Fibroblast of pulmonary artery (primary cell): ENCODE data around the gene ENOSF1.

Source experiments
- DNase-seq: peaks from one replicate; pipeline ENCODE4 v3.0.0-alpha.2; 2010; ENCODE audit warnings: low read depth
- H3K4me3 ChIP-seq: replicated peaks from 2 replicates; pipeline ENCODE4 v1.5.1; 2011; ENCODE audit warnings: low read depth, mild to moderate bottlenecking, control low read depth, low read length, moderate library complexity
- TF ChIP-seq, protein P1 (sequence below): IDR thresholded peaks from 2 replicates; pipeline ENCODE4 v1.5.1; 2011; ENCODE audit warnings: mild to moderate bottlenecking, control low read depth, low read length, inconsistent platforms; ENCODE audit errors: missing control alignments

ENOSF1 gene

DNA sequence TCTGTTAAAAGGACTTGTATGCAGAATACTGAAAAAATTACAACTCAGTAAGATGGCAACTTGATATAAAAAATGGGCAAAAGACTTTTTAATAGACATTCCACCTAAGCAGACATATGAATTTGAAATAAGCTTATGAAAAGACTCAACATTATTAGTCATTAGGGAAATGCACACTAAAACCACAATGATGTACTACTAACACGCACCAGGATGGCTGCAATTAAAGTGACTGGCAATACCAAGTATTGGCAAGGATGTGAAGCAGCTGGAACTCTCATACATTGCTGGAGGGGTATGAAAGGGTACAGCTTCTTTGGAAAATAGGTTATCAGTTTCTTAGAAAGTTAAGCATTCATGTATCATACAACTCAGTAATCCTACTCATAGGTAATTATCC lies 3.2 kb upstream of the ENOSF1 start:
- TF ChIP-seq, protein P1, sequence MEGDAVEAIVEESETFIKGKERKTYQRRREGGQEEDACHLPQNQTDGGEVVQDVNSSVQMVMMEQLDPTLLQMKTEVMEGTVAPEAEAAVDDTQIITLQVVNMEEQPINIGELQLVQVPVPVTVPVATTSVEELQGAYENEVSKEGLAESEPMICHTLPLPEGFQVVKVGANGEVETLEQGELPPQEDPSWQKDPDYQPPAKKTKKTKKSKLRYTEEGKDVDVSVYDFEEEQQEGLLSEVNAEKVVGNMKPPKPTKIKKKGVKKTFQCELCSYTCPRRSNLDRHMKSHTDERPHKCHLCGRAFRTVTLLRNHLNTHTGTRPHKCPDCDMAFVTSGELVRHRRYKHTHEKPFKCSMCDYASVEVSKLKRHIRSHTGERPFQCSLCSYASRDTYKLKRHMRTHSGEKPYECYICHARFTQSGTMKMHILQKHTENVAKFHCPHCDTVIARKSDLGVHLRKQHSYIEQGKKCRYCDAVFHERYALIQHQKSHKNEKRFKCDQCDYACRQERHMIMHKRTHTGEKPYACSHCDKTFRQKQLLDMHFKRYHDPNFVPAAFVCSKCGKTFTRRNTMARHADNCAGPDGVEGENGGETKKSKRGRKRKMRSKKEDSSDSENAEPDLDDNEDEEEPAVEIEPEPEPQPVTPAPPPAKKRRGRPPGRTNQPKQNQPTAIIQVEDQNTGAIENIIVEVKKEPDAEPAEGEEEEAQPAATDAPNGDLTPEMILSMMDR, result no peak
- DNase-seq, result peak; percentile 54
- H3K4me3 ChIP-seq, result no peak overlapping the region

DNA sequence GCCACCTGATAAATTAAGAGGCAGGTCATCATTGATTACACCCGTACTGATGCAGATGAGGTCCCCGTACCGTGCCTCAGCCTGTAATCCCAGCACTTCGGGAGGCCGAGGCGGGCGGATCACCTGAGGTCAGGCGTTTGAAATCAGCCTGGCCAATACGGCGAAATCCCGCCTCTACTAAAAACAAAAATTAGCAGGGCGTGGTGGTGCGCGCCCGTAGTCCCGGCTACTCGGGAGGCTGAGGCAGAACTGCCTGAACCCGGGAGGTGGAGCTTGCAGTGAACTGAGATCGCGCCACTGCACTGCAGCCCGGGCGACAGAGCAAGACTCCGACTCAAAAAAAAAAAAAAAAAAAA lies 683 bp upstream of the ENOSF1 start:
- TF ChIP-seq, protein P1, result no peak
- DNase-seq, result no peak
- peak overlapping the region; percentile 91 for H3K4me3 ChIP-seq

DNA sequence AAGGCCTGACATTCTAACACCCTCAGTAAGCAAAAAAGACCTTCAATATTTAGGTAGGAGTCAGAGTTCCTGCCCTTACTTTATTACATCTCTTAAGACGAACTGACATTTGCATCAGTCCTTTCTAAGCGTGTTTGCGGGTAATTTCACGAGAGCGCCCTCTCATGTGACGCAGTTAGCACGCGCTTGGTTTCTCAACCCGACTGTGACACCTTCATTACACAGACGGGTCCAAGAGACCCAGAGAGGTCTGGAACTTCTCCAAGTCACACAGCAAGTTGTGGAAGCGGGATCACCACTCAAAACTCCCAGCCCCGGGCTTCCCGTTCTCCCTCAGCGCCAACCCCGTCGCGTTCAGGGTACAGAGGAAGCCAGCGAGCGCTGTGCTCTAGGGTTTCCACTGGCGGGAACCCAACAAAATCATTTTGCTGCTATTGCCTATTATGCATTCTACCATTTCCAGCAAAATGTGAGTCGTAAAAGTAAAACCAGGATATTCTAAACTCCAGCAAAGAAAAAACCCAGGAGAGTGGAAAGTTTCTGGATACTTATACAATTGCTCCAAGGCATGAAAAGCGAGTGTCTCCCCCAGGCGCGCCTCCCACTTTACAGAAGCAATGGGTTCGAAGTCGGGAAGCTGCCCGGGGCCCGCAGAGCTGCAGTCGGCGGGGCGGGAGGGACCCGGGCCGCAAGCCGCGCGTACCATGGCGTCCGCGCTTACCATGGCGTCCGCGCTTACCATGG lies 601 bp downstream of the ENOSF1 start:
- H3K4me3 ChIP-seq, result peak overlapping the region; percentile 91
- TF ChIP-seq, protein P1, result no peak
- DNase-seq, result peak; percentile 96

DNA sequence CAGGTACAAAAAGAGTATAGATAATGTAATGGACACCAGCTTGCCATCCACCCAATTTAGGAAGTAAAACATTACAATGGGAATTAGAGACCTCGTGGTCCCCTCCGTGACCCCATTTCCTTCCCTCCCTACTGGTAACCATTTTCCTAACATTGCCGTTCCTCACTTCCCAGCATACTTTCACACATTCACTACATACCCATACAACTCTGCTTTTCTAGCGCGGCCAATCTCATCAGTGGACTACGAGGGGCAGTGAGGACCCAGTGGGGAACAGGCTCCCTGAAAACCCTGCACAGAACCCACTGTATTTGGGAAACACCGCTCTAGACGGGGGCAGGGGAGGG lies 1.1 kb downstream of the ENOSF1 start:
- DNase-seq, result no peak
- TF ChIP-seq, protein P1, result no peak
- H3K4me3 ChIP-seq, result peak overlapping the region; percentile 91

DNA sequence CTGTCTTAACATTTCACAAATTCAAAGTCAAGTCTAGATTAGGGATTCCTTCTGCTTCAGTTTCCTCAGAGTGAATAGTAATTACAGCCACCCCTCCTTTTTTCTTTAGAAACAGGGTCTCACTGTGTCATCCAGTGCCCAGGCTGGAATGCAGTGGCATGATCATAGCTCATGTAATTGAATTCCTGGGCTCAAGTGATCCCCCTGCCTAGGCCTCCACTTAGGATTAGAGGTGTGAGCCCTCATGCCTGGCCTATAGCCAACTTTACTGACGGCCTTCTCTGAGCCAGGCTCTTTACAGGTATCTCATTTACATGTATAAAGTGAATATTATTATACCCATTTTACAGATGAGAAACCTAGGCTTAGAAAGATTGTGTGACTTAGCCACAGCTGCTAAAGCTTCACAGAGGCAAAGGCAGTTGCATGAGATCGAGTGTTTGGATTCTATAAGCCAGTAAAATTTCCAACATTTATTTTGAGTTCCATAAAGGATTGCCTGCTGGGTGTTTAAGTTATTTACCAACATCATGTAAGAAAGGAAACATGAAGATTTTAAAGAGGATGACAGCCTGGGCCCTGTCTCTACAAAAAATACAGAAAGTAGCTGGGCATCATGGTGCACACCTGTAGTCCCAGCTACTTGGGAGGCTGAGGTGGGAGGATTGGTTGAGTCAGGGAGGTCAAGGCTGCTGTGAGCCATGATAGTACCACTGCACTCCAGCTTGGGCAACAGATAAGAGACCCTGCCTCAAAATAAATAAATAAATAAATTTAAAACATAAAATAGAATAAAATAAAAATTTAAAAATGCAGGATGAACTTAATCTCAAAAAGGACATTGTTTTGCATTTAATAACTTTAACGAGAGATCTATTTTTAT lies 1.8 kb downstream of the ENOSF1 start:
- TF ChIP-seq, protein P1, result no peak
- peak overlapping the region; percentile 91 for H3K4me3 ChIP-seq
- DNase-seq, result no peak

DNA sequence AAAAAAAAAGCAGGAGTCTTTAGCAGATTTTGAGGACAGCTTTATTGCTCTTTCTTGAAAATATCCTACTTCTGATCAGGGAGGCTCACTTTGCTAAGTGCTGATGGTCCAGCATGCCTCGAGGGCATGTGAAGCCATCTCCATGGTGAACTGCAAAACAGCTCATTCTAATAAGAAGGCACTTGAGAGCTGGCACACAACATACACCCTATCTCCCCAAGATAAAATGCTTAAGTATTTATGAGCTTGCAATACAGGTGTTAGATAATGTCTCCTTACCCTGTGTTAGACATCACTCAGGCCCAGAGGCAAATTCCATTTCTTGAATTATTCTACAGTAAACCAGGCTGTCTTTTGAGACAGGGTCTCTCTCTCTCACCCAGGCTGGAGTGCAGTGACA lies 2.7 kb downstream of the ENOSF1 start:
- TF ChIP-seq, protein P1, result no peak
- no peak for DNase-seq
- no peak overlapping the region for H3K4me3 ChIP-seq
